Keratinocyte (primary cell): Measurements from ENCODE around the gene TNFAIP6.

ENCODE experiments used
- EZH2 ChIP-seq: IDR thresholded peaks from one replicate; pipeline ENCODE4 v1.6.1; 2012; ENCODE audit warnings: inconsistent platforms, mild to moderate bottlenecking, low read length, moderate library complexity
- TF ChIP-seq, protein P1 (sequence below), 3 experiments: IDR thresholded peaks in 1 of 3; conservative IDR thresholded peaks in 1 of 3; optimal IDR thresholded peaks in 1 of 3; 2 replicates in 2 of 3; 3 replicates in 1 of 3; pipeline versions ENCODE3 to v1.5.1; 2011; ENCODE audit warnings: low read length in 3 of 3, mild to moderate bottlenecking in 3 of 3, moderate library complexity in 2 of 3, control low read depth in 1 of 3, inconsistent platforms in 1 of 3; ENCODE audit not compliant: insufficient read depth in 2 of 3; ENCODE audit errors: extremely low read depth in 1 of 3

DNA sequence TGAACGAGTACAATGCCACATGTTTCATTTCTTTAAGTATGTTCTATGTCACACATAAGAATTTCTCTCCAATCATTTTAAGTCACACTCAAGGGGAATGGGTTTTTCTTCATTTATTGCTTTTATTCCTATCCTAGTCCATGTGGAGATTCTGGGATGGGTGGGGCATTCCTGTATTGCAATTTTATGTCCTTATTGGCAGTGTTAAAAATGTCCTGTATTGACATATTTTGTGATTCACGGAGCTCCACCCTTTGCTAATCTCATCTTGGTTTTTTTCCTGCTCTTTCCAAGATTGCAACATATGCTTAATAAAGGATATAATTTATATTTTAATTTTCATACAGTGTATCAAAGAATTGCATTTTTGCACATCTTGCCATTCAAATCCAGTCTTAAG is 3.4 kb upstream of the TNFAIP6 start:
- TF ChIP-seq, protein P1, sequence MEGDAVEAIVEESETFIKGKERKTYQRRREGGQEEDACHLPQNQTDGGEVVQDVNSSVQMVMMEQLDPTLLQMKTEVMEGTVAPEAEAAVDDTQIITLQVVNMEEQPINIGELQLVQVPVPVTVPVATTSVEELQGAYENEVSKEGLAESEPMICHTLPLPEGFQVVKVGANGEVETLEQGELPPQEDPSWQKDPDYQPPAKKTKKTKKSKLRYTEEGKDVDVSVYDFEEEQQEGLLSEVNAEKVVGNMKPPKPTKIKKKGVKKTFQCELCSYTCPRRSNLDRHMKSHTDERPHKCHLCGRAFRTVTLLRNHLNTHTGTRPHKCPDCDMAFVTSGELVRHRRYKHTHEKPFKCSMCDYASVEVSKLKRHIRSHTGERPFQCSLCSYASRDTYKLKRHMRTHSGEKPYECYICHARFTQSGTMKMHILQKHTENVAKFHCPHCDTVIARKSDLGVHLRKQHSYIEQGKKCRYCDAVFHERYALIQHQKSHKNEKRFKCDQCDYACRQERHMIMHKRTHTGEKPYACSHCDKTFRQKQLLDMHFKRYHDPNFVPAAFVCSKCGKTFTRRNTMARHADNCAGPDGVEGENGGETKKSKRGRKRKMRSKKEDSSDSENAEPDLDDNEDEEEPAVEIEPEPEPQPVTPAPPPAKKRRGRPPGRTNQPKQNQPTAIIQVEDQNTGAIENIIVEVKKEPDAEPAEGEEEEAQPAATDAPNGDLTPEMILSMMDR (optimal IDR thresholded peaks at IDR 0.05 in 1 of 3, IDR thresholded peaks at IDR 0.05 in 1 of 3, conservative IDR thresholded peaks at IDR 0.05 in 1 of 3; ENCODE audit: extremely low read depth in 1 of 3, insufficient read depth in 2 of 3, low read length in 3 of 3), result no peak
- TF ChIP-seq EZH2, result no peak
